K562 (cell line): ENCODE measurements around the gene LYRM7. TPM values are rescaled to one million over a fixed set of nuclear protein-coding genes. Genes with fewer than 3 reads are reported as not detected.
A peak's percentile ranks its signal among the peaks of the same experiment; 100 is the strongest.

Experiments used
- ARHGAP35 ChIP-seq: fragments of 450-650 bp; IDR thresholded peaks from 2 replicates; pipeline ENCODE4 v1.6.1; 2018; ENCODE audit not compliant: partially characterized antibody
- CBX2 ChIP-seq: fragments of 200-600 bp; sonication (generic); IDR thresholded peaks from one replicate; pipeline ENCODE4 v1.6.1; 2012; ENCODE audit warnings: mild to moderate bottlenecking, low read length, inconsistent platforms; ENCODE audit not compliant: insufficient read depth, poor library complexity, severe bottlenecking
- CCNT2 ChIP-seq: IDR thresholded peaks from 2 replicates; pipeline ENCODE4 v1.6.1; 2011; ENCODE audit warnings: borderline replicate concordance, low read depth, mild to moderate bottlenecking, moderate library complexity, mixed read lengths, low read length; ENCODE audit not compliant: insufficient read length; ENCODE audit errors: extremely low read depth
- EWSR1 ChIP-seq: fragments of 450-650 bp; IDR thresholded peaks from 2 replicates; pipeline ENCODE4 v1.6.1; 2018; ENCODE audit warnings: borderline replicate concordance, mild to moderate bottlenecking, low read depth, moderate library complexity; ENCODE audit not compliant: partially characterized antibody
- EZH2 ChIP-seq: IDR thresholded peaks from 2 replicates; pipeline ENCODE4 v1.6.1; 2012; ENCODE audit warnings: low read depth, mild to moderate bottlenecking, inconsistent platforms, low read length, borderline replicate concordance
- KDM1A ChIP-seq, 2 experiments: fragments of 450-650 bp; IDR thresholded peaks; 2 replicates each; pipeline ENCODE4 v1.6.1; 2016; ENCODE audit warnings: mild to moderate bottlenecking in 2 of 2
- NFIC ChIP-seq: fragments of 450-650 bp; IDR thresholded peaks from 2 replicates; pipeline ENCODE4 v1.6.1; 2017; ENCODE audit warnings: mild to moderate bottlenecking, inconsistent platforms
- RFX5 ChIP-seq: IDR thresholded peaks from 2 replicates; pipeline ENCODE4 v1.6.1; 2011; ENCODE audit warnings: low read depth, mild to moderate bottlenecking, improper control_type of control experiment, low read length
- SMARCA4 ChIP-seq: fragments of 450-650 bp; IDR thresholded peaks from 2 replicates; pipeline ENCODE4 v1.6.1; 2016
- SREBF1 ChIP-seq: fragments of 150-350 bp; IDR thresholded peaks from 2 replicates; pipeline ENCODE4 v1.6.1; 2014; ENCODE audit warnings: antibody characterized with exemption, low read depth, low read length, borderline replicate concordance
- STAT5A ChIP-seq: IDR thresholded peaks from 2 replicates; pipeline ENCODE4 v1.6.1; 2012; ENCODE audit warnings: low read length, inconsistent platforms, borderline replicate concordance
- TCFL5 ChIP-seq: fragments of 250-450 bp; sonication (Bioruptor Pico); conservative IDR thresholded peaks from 2 replicates; pipeline ENCODE4 v1.6.1; 2021; ENCODE audit warnings: mild to moderate bottlenecking, moderate library complexity, matching md5 sums
- TRIM28 ChIP-seq: fragments of 450-650 bp; IDR thresholded peaks from 2 replicates; pipeline ENCODE4 v1.6.1; 2017
- polyA plus RNA-seq, 8 experiments: library from polyadenylated mRNA; depleted of rRNA in 4 of 8; stranded (reverse) in 5 of 8; unstranded in 3 of 8; fragments of >200 nt; fragmentation: Nextera tagmentation in 2 of 8; fragmentation: Illumina TruSeq in 1 of 8; extraction: Ambion mirVana in 2 of 8; extraction: Trizol in 1 of 8; gene quantifications; 2 replicates each; pipeline versions ENCODE4 v1.2.1 to v1.2.3, GENCODE V29; 2011 to 2014; ENCODE audit warnings: inconsistent platforms in 1 of 8, missing spikeins in 1 of 8
- total RNA-seq, 7 experiments: library from RNA; depleted of rRNA in 6 of 7; stranded (reverse); fragments of >200 nt in 6 of 7; fragmentation: Illumina TruSeq in 2 of 7; extraction: Trizol in 2 of 7; gene quantifications; 2 replicates each; pipeline versions ENCODE4 v1.2.1 to v1.2.3, GENCODE V29; 2011 to 2021; ENCODE audit warnings: low replicate concordance in 1 of 7
- TF ChIP-seq, protein P1 (sequence below), 3 experiments: fragments of 200-800 bp in 1 of 3; sonication (Bioruptor generic) in 1 of 3; sonication (generic) in 1 of 3; formaldehyde crosslinking in 1 of 3; IDR thresholded peaks; 2 replicates each; pipeline versions ENCODE4 v1.6.1 to v1.8.0; 2016 to 2022; ENCODE audit warnings: mild to moderate bottlenecking in 2 of 3, missing compliant biosample characterization in 2 of 3, missing genetic modification characterization in 2 of 3, missing genetic modification reagents in 1 of 3
- TF ChIP-seq, protein P2 (sequence below), 2 experiments: fragments of 450-650 bp in 1 of 2; sonication (generic) in 1 of 2; formaldehyde crosslinking in 1 of 2; IDR thresholded peaks in 1 of 2; conservative IDR thresholded peaks in 1 of 2; 2 replicates each; pipeline versions ENCODE4 v1.6.1 to v1.8.1; 2016 to 2023; ENCODE audit warnings: mild to moderate bottlenecking in 2 of 2, moderate library complexity in 2 of 2, inconsistent platforms in 1 of 2, missing genetic modification reagents in 1 of 2
- TF ChIP-seq, protein P3 (sequence below): fragments of 250-450 bp; sonication (Bioruptor Pico); IDR thresholded peaks from 2 replicates; pipeline ENCODE4 v1.5.0; 2021; ENCODE audit warnings: mild to moderate bottlenecking, moderate library complexity
- TF ChIP-seq, protein P4 (sequence below): fragments of 250-450 bp; sonication (Bioruptor Pico); IDR thresholded peaks from 2 replicates; pipeline ENCODE4 v1.9.0; 2021; ENCODE audit warnings: mild to moderate bottlenecking
- TF ChIP-seq, protein P5 (sequence below): fragments of 450-650 bp; IDR thresholded peaks from 2 replicates; pipeline ENCODE4 v1.6.1; 2016; ENCODE audit warnings: antibody characterized with exemption
- TF ChIP-seq, protein P6 (sequence below): fragments of 450-650 bp; IDR thresholded peaks from 2 replicates; pipeline ENCODE4 v1.6.1; 2016; ENCODE audit warnings: borderline replicate concordance

The LYRM7 gene
- total and polyA plus RNA-seq, 9 of the 15 experiments (the other 6 are each of a cell fraction or from before 2014, with no cell fraction given), result 16.2 to 70.1 (median 33.3) TPM

DNA sequence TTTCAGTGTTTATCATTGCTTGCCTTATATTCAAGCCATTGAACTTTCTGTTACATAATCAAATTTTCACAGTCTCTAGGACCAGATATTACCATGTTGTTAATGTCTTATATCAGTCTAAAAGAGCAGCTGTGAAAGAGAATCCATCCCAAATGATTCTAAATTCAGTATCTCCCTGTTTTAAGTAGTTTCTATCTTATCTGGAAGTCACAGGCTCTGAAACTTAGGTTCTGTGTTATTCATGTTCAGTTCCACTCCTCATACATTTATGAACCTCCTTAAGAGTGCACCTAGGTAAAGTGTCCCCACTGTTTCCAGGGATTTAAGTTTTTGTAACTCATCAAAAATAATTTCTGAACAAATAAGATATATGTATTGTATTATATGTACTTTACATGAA is 9.7 kb downstream of the LYRM7 start (continued):
- TF ChIP-seq, protein P1, sequence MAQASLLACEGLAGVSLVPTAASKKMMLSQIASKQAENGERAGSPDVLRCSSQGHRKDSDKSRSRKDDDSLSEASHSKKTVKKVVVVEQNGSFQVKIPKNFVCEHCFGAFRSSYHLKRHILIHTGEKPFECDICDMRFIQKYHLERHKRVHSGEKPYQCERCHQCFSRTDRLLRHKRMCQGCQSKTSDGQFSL (CRISPR knock-in tag; IDR thresholded peaks at IDR 0.05), result no peak
- TF ChIP-seq, protein P1 (tag; IDR thresholded peaks at IDR 0.05), result no peak
- TF ChIP-seq EWSR1 (no peak), TRIM28 (no peak), ARHGAP35 (no peak), NFIC (peak; percentile 33; the same call in 1 of the 2 replicates), RFX5 (no peak), STAT5A (no peak), KDM1A (IDR thresholded peaks at IDR 0.05) (0 out of 4 replicates have a peak, but pooled peaks have one; percentile 12 to 28), SREBF1 (no peak), CCNT2 (no peak), CBX2 (no peak), EZH2 (no peak), SMARCA4 (peak; percentile 53; the same call in 1 of the 2 replicates), TCFL5 (CRISPR knock-in tag) (no peak)
- TF ChIP-seq, protein P2, sequence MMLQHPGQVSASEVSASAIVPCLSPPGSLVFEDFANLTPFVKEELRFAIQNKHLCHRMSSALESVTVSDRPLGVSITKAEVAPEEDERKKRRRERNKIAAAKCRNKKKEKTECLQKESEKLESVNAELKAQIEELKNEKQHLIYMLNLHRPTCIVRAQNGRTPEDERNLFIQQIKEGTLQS (IDR thresholded peaks at IDR 0.05), result no peak
- TF ChIP-seq, protein P2 (CRISPR knock-in tag; conservative IDR thresholded peaks at IDR 0.05), result no peak
- TF ChIP-seq, protein P3, sequence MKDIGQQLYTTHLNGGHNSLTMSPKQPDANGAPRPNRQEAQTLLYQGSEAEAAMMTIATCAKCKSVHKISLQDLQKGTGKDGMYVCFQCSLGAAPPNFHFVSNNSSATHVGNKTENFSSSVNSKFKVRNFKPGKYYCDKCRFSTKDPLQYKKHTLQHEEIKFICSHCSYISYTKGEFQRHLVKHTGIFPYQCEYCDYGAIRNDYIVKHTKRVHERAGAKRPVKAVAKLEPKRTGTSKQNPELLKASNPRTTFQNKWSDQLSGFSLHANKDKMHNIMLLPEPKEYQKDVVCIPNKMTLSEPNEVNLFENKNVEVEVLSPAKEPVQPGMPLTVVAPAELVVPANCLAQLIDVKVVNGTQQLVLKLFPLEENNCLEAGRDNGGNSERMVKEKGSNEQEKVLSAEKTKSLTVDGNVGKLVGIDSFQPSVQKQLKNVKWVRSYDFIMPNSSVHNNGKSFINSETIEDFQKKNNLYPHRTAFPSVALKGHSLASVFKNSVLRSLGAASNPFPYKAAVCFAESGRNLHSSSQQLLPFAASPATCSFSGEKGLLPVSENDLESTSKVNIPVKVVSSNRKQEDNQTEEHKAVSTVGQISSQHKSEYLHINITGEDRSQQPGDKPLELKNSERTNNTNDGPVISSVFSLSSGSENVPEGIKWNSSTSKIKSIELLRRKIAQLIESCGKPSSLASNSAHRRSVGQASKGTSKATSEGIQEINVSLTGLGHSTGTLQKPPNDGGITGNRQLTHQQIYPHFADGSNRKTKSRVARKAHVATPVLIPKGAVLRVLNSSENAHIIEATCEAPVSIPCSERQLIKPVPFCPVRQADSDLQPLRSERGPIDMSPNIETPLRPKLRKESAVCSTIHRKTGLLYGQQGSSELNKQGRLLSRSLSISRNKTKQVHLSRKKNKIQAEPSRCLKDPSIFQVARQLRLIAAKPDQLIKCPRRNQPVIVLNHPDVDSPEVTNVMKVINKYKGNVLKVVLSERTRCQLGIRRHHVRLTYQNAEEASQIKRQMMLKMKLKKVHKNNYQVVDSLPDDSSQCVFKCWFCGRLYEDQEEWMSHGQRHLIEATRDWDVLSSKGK (CRISPR knock-in tag), result no peak
- TF ChIP-seq, protein P4, sequence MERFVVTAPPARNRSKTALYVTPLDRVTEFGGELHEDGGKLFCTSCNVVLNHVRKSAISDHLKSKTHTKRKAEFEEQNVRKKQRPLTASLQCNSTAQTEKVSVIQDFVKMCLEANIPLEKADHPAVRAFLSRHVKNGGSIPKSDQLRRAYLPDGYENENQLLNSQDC (CRISPR knock-in tag), result no peak
- TF ChIP-seq, protein P5, sequence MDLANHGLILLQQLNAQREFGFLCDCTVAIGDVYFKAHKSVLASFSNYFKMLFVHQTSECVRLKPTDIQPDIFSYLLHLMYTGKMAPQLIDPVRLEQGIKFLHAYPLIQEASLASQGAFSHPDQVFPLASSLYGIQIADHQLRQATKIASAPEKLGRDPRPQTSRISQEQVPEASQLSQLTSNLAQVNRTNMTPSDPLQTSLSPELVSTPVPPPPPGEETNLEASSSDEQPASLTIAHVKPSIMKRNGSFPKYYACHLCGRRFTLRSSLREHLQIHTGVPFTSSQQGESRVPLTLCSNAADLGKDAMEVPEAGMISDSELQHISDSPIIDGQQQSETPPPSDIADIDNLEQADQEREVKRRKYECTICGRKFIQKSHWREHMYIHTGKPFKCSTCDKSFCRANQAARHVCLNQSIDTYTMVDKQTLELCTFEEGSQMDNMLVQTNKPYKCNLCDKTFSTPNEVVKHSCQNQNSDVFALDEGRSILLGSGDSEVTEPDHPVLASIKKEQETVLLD, result no peak
- TF ChIP-seq, protein P6, sequence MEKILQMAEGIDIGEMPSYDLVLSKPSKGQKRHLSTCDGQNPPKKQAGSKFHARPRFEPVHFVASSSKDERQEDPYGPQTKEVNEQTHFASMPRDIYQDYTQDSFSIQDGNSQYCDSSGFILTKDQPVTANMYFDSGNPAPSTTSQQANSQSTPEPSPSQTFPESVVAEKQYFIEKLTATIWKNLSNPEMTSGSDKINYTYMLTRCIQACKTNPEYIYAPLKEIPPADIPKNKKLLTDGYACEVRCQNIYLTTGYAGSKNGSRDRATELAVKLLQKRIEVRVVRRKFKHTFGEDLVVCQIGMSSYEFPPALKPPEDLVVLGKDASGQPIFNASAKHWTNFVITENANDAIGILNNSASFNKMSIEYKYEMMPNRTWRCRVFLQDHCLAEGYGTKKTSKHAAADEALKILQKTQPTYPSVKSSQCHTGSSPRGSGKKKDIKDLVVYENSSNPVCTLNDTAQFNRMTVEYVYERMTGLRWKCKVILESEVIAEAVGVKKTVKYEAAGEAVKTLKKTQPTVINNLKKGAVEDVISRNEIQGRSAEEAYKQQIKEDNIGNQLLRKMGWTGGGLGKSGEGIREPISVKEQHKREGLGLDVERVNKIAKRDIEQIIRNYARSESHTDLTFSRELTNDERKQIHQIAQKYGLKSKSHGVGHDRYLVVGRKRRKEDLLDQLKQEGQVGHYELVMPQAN, result no peak
